GM12878 (cell line): ENCODE measurements around the gene NFATC3. TPM values are rescaled to one million over a fixed set of nuclear protein-coding genes. Genes with fewer than 3 reads are reported as not detected.

Experiments used
- ATAC-seq: fragments of 200-7000 bp; cut with Tn5 transposase; 3 replicates; pipeline ENCODE4 v1.9.1; 2020; ENCODE audit warnings: mild to moderate bottlenecking, moderate library complexity
- BruUV-seq: library from RNA; stranded (reverse); fragments of 400-500 nt; replicated peaks from 2 replicates; lab custom pipeline; 2021; lab: Mats Ljungman, UMichigan
- CTCF ChIA-PET: fragments of 300-600 bp; sonication (Branson Sonifier 250); formaldehyde crosslinking; extraction: SDS; loops from one replicate; lab custom pipeline; 2021; ENCODE audit warnings: inconsistent platforms; lab: Yijun Ruan, JAX
- POLR2A ChIA-PET: fragments of 350-600 bp; formaldehyde crosslinking; extraction: SDS; loops from one replicate; lab custom pipeline; 2021; ENCODE audit warnings: inconsistent platforms; lab: Charles Lee
- RAD21 ChIA-PET: fragments of 300-600 bp; sonication (Branson Sonifier 250); formaldehyde crosslinking; loops from one replicate; lab custom pipeline; 2023; ENCODE audit warnings: antibody characterized with exemption; ENCODE audit not compliant: unreplicated experiment; lab: Charles Lee
- SMC1A ChIA-PET: fragments of 300-600 bp; sonication (Branson Sonifier 250); formaldehyde crosslinking; loops from one replicate; lab custom pipeline; 2023; ENCODE audit not compliant: unreplicated experiment, uncharacterized antibody; lab: Charles Lee
- DNase-seq: peaks from one replicate; pipeline ENCODE4 v3.0.0-alpha.2; 2011; ENCODE audit warnings: low read depth, low spot score
- FAIRE-seq: peaks from 3 replicates; lab custom pipeline; 2011; peaks lifted over from hg19 to GRCh38; lab: Jason Lieb, UNC
- H2AFZ ChIP-seq: 2 replicates; pipeline ENCODE4 v1.6.0; 2011; ENCODE audit warnings: low read depth, low read length, control low read depth; ENCODE audit not compliant: control insufficient read depth
- H3K27ac ChIP-seq: 2 replicates; pipeline ENCODE4 v1.5.1; 2011; ENCODE audit warnings: control low read depth; ENCODE audit not compliant: control insufficient read depth, insufficient read depth
- H3K27me3 ChIP-seq, 2 experiments: replicated peaks in 1 of 2; 2 replicates each; pipeline versions ENCODE4 v1.6.0 to v1.6.1; 2011; ENCODE audit warnings: low read length in 1 of 2; ENCODE audit not compliant: control insufficient read depth in 2 of 2, insufficient read depth in 2 of 2
- H3K36me3 ChIP-seq, 2 experiments: 2 replicates each; pipeline ENCODE4 v1.5.1; 2011; ENCODE audit warnings: low read length in 1 of 2; ENCODE audit not compliant: control insufficient read depth in 2 of 2, insufficient read depth in 2 of 2
- H3K4me1 ChIP-seq: 2 replicates; pipeline ENCODE4 v1.6.1; 2011; ENCODE audit warnings: mild to moderate bottlenecking, low read length, moderate library complexity, mixed read lengths; ENCODE audit not compliant: control insufficient read depth, insufficient read depth
- H3K4me2 ChIP-seq: 2 replicates; pipeline ENCODE4 v1.6.0; 2011; ENCODE audit warnings: control low read depth; ENCODE audit not compliant: control insufficient read depth, insufficient read depth
- H3K4me3 ChIP-seq: fragments of 200-600 bp; sonication (generic); 2 replicates; pipeline ENCODE4 v1.5.1; 2016
- H3K79me2 ChIP-seq: 2 replicates; pipeline ENCODE4 v1.6.0; 2011; ENCODE audit warnings: low read length; ENCODE audit not compliant: control insufficient read depth, insufficient read depth
- H3K9ac ChIP-seq: 2 replicates; pipeline ENCODE4 v1.8.0; 2011; ENCODE audit warnings: low read length, control low read depth, mixed read lengths; ENCODE audit not compliant: control insufficient read depth, insufficient read depth
- H3K9me3 ChIP-seq: replicated peaks from 3 replicates; pipeline ENCODE4 v1.5.1; 2011; ENCODE audit warnings: mild to moderate bottlenecking, low read length; ENCODE audit not compliant: control insufficient read depth, insufficient read depth
- H4K20me1 ChIP-seq: 2 replicates; pipeline ENCODE4 v1.6.0; 2011; ENCODE audit not compliant: control insufficient read depth, insufficient read depth
- SMAD5 ChIP-seq: IDR thresholded peaks from 2 replicates; pipeline ENCODE4 v1.6.1; 2016; ENCODE audit warnings: antibody characterized with exemption, low read depth
- ZBED1 ChIP-seq: IDR thresholded peaks from 2 replicates; pipeline ENCODE4 v1.6.1; 2016; ENCODE audit warnings: borderline replicate concordance
- ZBTB4 ChIP-seq: fragments of 450-650 bp; formaldehyde crosslinking; IDR thresholded peaks from 2 replicates; pipeline ENCODE4 v1.4.0; 2022; ENCODE audit warnings: mild to moderate bottlenecking, moderate library complexity
- WGBS: methylation state at CpG from one replicate; pipeline ENCODE4 v1.1.6; 2016; ENCODE audit warnings: low lambda C conversion rate; ENCODE audit not compliant: insufficient replicate concordance, insufficient coverage; ENCODE audit errors: missing lambda C conversion rate; 5-methylcytosine and 5-hydroxymethylcytosine counted together
- in situ Hi-C: fragments of 300-500 bp; cut with MboI; formaldehyde crosslinking; loops from 9 replicates; pipeline ENCODE4 v1.14.3; 2018; ENCODE audit warnings: mixed read lengths
- intact Hi-C: fragments of 100-400 bp; cut with micrococcal nuclease; formaldehyde crosslinking; loops from one replicate; pipeline ENCODE4 v1.14.2; 2022; ENCODE audit not compliant: unreplicated experiment
- polyA plus RNA-seq, 11 experiments: library from polyadenylated mRNA; depleted of rRNA in 4 of 11; unstranded in 6 of 11; stranded (reverse) in 5 of 11; fragments of >200 nt; fragmentation: Nextera tagmentation in 4 of 11; fragmentation: Illumina TruSeq in 1 of 11; extraction: Ambion mirVana in 4 of 11; extraction: Trizol in 1 of 11; gene quantifications; 1 replicate in 1 of 11; 2 replicates in 10 of 11; pipeline versions ENCODE4 v1.2.1 to v1.2.3, GENCODE V29; 2011 to 2016; ENCODE audit warnings: inconsistent platforms in 2 of 11, missing spikeins in 2 of 11, low read depth in 1 of 11
- total RNA-seq, 4 experiments: library from RNA; depleted of rRNA in 3 of 4; stranded (reverse); fragments of >200 nt in 3 of 4; fragmentation: Illumina TruSeq in 1 of 4; extraction: Trizol in 1 of 4; gene quantifications; 2 replicates each; pipeline versions ENCODE4 v1.2.1 to v1.2.3, GENCODE V29; 2013 to 2021

The NFATC3 gene
- total and polyA plus RNA-seq, 10 of the 15 experiments (the other 5 are each of a cell fraction or from before 2014, with no cell fraction given) = 4.2 to 37.6 (median 24.9) TPM

- Histone ChIP-seq H3K4me2 (no peak overlapping the region), H3K9ac (no peak overlapping the region), H3K4me3 (no peak overlapping the region), H4K20me1 (no peaks in the 10 kb centered on the region), H3K9me3 (no peaks in the 10 kb centered on the region), H3K36me3 (peaks cover 25 to 32% of the 10 kb centered on the region in 2 experiments; a peak in 3 of 4 replicates), H3K27me3 (no peaks in the 10 kb centered on the region), H3K4me1 (peaks cover 23% of the 10 kb centered on the region), H3K27ac (no peak overlapping the region), H3K79me2 (no peaks in the 10 kb centered on the region), H2AFZ (no peak overlapping the region)
- CTCF ChIA-PET = interaction anchor here (0.6 to 8.2 kb wide), 7 partner anchors 11 to 192 kb away, joined by 3 to 109 read pairs (median 3); partner anchors contain the start of gene NFATC3
- no TSS peak for BruUV-seq
- in situ Hi-C loops = no loop called here
- intact Hi-C loops = no loop called here
- SMC1A ChIA-PET = interaction anchor here (0.6 to 2.2 kb wide), 3 partner anchors 16 to 147 kb away, joined by 3 to 6 read pairs (median 4); no protein-coding TSS in a partner anchor
- FAIRE-seq = no peak
- ATAC-seq = no peak
- POLR2A ChIA-PET = interaction anchor here (8.8 kb wide), 1 partner anchor 16 kb away, joined by 135 read pairs; the partner anchor contains the start of gene NFATC3
- no peak for DNase-seq
- over 99% methylated on average over 6 of the region's 9 CpGs for WGBS
- TF ChIP-seq ZBTB4 (CRISPR knock-in tag) (no peak), ZBED1 (no peak), SMAD5 (no peak)
- RAD21 ChIA-PET = interaction anchor here (9.8 kb wide), 1 partner anchor 15 kb away, joined by 105 read pairs; the partner anchor contains the start of gene NFATC3
Observed at GRCh38 chr16:68068926-68069325, 16.2 kb upstream of the NFATC3 start.
